SHP77 treated with DMSO at 0.1 percent for 48 hours (cell line): ENCODE measurements around the gene DVL2.

Source experiments
- DNase-seq: peaks from one replicate; lab custom pipeline; 2025; lab: John Stamatoyannopoulos, UW

The DVL2 gene

GRCh38 chr17:7234083-7234951 lies at the start of gene DVL2:
Gene DVL2, minus strand, starts transcription at chr17:7234517. Its CDS starts 255 bp downstream, at chr17:7234262.
- peak; percentile 86 for DNase-seq

- DNase-seq, result no peak
Observed at GRCh38 chr17:7283471-7284216, 49.3 kb upstream of the DVL2 start.

- DNase-seq, result no peak
Observed at GRCh38 chr17:7282752-7283321, 48.5 kb upstream of the DVL2 start.

- DNase-seq, result no peak
Observed at GRCh38 chr17:7281953-7282751, 47.8 kb upstream of the DVL2 start.

GRCh38 chr17:7281074-7281952 lies 47.0 kb upstream of the DVL2 start, which contains the start of gene SLC2A4:
Gene SLC2A4, plus strand, starts transcription at chr17:7281718. Its CDS starts 217 bp downstream, at chr17:7281935.
- DNase-seq, result peak; percentile 89

- DNase-seq, result peak; percentile 94
Observed at GRCh38 chr17:7280519-7281073, 46.3 kb upstream of the DVL2 start.

GRCh38 chr17:7279448-7279847 lies 45.1 kb upstream of the DVL2 start:
- no peak for DNase-seq

- DNase-seq, result no peak
Observed at GRCh38 chr17:7266784-7267183, 32.5 kb upstream of the DVL2 start.

- no peak for DNase-seq
Observed at GRCh38 chr17:7263801-7264078, 29.4 kb upstream of the DVL2 start.

- DNase-seq, result no peak
Observed at GRCh38 chr17:7262935-7263800, 28.9 kb upstream of the DVL2 start.

GRCh38 chr17:7262192-7262934 lies 28.0 kb upstream of the DVL2 start, which contains the start of gene CLDN7:
Gene CLDN7, minus strand, starts transcription at chr17:7262478. Its CDS starts 435 bp downstream, at chr17:7262043.
- DNase-seq, result no peak

GRCh38 chr17:7261379-7262191 lies 27.3 kb upstream of the DVL2 start:
- no peak for DNase-seq

GRCh38 chr17:7260651-7261378 lies 26.5 kb upstream of the DVL2 start:
- DNase-seq, result no peak

GRCh38 chr17:7260151-7260550 lies 25.8 kb upstream of the DVL2 start:
- DNase-seq, result no peak

GRCh38 chr17:7259555-7259889 lies 25.2 kb upstream of the DVL2 start:
- no peak for DNase-seq

GRCh38 chr17:7258731-7259554 lies 24.6 kb upstream of the DVL2 start:
- DNase-seq, result no peak
